ENCODE measurements around the gene TPTE2.

The TPTE2 gene

GRCh38 chr13:19572280-19572679 is 10.9 kb upstream of the TPTE2 start:
- ChIA-PET POLR2A (no interaction called here), CTCF (interaction anchor here (1.0 kb wide), 1 partner anchor 16 kb away, joined by 3 read pairs; no protein-coding TSS in a partner anchor)
- TF ChIP-seq FEZF1 (tag by site-specific recombination; IDR thresholded peaks at IDR 0.05): no peak
- no peak for TF ChIP-seq ZNF785 (tag by site-specific recombination; IDR thresholded peaks at IDR 0.05)
- no peak for TF ChIP-seq ZNF366 (tag by site-specific recombination; conservative IDR thresholded peaks at IDR 0.05)
- no peak for TF ChIP-seq OSR2 (tag by site-specific recombination; IDR thresholded peaks at IDR 0.05)
- no peak for TF ChIP-seq ZNF76 (tag by site-specific recombination; IDR thresholded peaks at IDR 0.05; ENCODE audit: borderline replicate concordance, low read depth)
- TF ChIP-seq ZNF585B (tag by site-specific recombination; IDR thresholded peaks at IDR 0.05): no peak
- no peak for TF ChIP-seq HOXC10 (CRISPR knock-in tag; IDR thresholded peaks at IDR 0.05)
- TF ChIP-seq BCL11B (tag by site-specific recombination; IDR thresholded peaks at IDR 0.05; ENCODE audit: low read depth): no peak
- no peak for TF ChIP-seq ZNF132 (tag by site-specific recombination; IDR thresholded peaks at IDR 0.05; ENCODE audit: borderline replicate concordance)
- H3K4me1 ChIP-seq (ENCODE audit: control insufficient read depth, insufficient read depth, low read length): no peaks in the 10 kb centered on the region
- H3K9me3 ChIP-seq (ENCODE audit: control insufficient read depth, insufficient read depth, low read depth, low read length): no peaks in the 10 kb centered on the region
- no peak overlapping the region for H3K4me3 ChIP-seq (ENCODE audit: low read depth, low read length)
- no peak overlapping the region for H3K27ac ChIP-seq (ENCODE audit: extremely low read depth, low read depth, low read length)
- no peaks in the 10 kb centered on the region for H3K36me3 ChIP-seq (ENCODE audit: control insufficient read depth in 2 of 2, insufficient read depth in 1 of 2, low read length in 2 of 2)

GRCh38 chr13:19567820-19568534 is 6.6 kb upstream of the TPTE2 start:
- CTCF ChIA-PET: no interaction called here
- H3K4me1 ChIP-seq (ENCODE audit: control insufficient read depth, insufficient read depth, low read length): no peaks in the 10 kb centered on the region; the same call in 1 of the 2 replicates
- H3K27ac ChIP-seq (ENCODE audit: extremely low read depth, low read depth, low read length): no peak overlapping the region
- H3K9me3 ChIP-seq (ENCODE audit: control insufficient read depth, insufficient read depth, low read depth, low read length): no peaks in the 10 kb centered on the region
- H3K36me3 ChIP-seq (ENCODE audit: control insufficient read depth in 2 of 2, insufficient read depth in 1 of 2, low read length in 2 of 2): no peaks in the 10 kb centered on the region
- POLR2A ChIA-PET: no interaction called here
- H3K4me3 ChIP-seq (ENCODE audit: low read depth, low read length): no peak overlapping the region
- TF ChIP-seq ZNF677 (tag by site-specific recombination; IDR thresholded peaks at IDR 0.05) (no peak), ZNF2 (tag by site-specific recombination; IDR thresholded peaks at IDR 0.05) (no peak), ZNF76 (tag by site-specific recombination; IDR thresholded peaks at IDR 0.05; ENCODE audit: borderline replicate concordance, low read depth) (no peak), ZNF280C (tag by site-specific recombination; IDR thresholded peaks at IDR 0.05) (no peak), ZNF654 (tag by site-specific recombination; IDR thresholded peaks at IDR 0.05; ENCODE audit: low read depth) (no peak), ZNF670 (tag by site-specific recombination; IDR thresholded peaks at IDR 0.05; ENCODE audit: low read depth) (no peak), ZNF776 (tag by site-specific recombination; IDR thresholded peaks at IDR 0.05; ENCODE audit: borderline replicate concordance) (no peak), ZNF24 (tag by site-specific recombination; IDR thresholded peaks at IDR 0.05) (no peak), PRDM10 (tag by site-specific recombination; IDR thresholded peaks at IDR 0.05) (no peak), ZNF133 (tag by site-specific recombination; IDR thresholded peaks at IDR 0.05) (no peak), ZNF398 (tag by site-specific recombination; IDR thresholded peaks at IDR 0.05) (no peak), ZNF146 (tag by site-specific recombination; IDR thresholded peaks at IDR 0.05) (no peak), ZNF248 (tag by site-specific recombination; IDR thresholded peaks at IDR 0.05) (no peak), SCRT2 (tag by site-specific recombination; IDR thresholded peaks at IDR 0.05) (no peak), ZNF449 (tag by site-specific recombination; IDR thresholded peaks at IDR 0.05) (no peak), ZNF214 (tag by site-specific recombination; IDR thresholded peaks at IDR 0.05; ENCODE audit: borderline replicate concordance) (no peak), ZBTB6 (tag by site-specific recombination; IDR thresholded peaks at IDR 0.05) (no peak)

Measured in HEK293 (cell line).